RKO (cell line): ENCODE results near the gene SP2.

Experiments
- DNase-seq: peaks from one replicate; pipeline ENCODE4 v3.0.0-alpha.2; 2016; ENCODE audit warnings: low spot score

SP2 gene

GRCh38 chr17:47895856-47896671, at the start of gene SP2:
TSS of gene SP2 (plus strand) at chr17:47896236. CDS start at chr17:47896287, 51 bp downstream.
- peak; percentile 100 for DNase-seq

DNA sequence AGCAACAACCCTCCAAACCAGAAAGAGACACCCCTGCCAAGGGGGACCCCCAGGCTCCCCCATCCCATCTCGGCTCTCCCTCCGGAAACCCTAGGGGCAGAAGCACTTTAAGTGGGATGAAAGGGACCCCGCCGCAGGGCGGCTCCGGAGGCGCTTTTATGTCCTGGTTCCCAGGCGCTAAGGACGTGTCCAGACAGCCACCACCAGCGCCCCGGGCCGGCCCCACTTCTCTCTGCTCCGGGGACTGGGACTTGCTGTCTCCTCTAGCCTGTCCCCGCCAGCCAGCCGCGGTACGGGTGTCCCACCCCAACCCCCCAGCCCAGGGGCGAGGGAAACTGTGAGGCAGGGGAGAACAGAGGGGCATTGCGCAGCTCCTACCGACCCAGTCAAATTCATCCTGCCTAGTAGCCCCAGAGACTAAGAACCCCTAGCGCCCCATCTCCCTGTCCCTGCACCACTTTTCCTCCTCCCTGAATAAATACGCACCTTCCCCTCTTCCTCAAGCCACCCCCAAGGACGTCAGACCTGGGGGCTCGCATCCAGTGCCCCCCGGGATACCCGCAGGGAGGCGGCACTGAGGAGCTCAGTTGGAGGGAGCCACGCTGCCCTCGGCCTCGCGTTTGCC, 49.2 kb upstream of the SP2 start:
- DNase-seq, result no peak

GRCh38 chr17:47847341-47848197, 48.5 kb upstream of the SP2 start:
- no peak for DNase-seq

DNA sequence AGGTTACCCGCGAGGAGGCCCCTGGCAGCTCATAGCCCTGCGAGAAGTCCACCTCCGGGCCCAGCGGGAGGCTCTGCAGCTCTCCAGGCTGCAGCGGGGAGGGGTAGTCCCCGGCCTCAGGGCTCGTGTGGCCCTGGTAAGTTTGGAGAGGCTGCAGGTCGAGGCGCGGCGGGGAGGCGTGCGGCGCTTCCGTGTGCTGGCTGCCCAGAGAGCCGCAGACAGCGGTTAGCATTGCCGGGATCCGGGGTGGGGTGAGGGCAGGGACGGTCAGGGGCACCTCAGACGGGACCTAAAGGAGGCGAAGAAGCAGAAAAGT, 47.9 kb upstream of the SP2 start:
- DNase-seq, result no peak

DNA sequence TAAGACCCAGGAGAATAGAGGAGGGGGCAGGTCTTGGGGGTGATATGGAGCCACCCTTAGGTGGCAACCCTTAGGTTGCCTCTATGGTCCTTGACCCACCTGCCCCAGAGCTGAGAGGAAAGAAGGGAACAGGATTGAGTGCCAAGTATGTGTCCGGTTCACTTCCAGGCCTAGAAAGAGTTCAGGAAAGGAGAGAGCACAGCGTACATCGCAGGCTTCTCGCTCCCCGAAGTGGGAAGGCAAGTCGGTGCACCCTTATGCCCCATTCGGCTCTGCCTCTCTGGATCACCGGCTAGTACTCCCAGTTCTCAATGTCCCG, 45.7 kb upstream of the SP2 start:
- peak; percentile 52 for DNase-seq

GRCh38 chr17:47850692-47851573, 45.1 kb upstream of the SP2 start, which contains the start of gene SP6:
TSS of gene SP6 (minus strand) at chr17:47851163. CDS start at chr17:47848429, 2,734 bp downstream.
- peak; percentile 87 for DNase-seq

DNA sequence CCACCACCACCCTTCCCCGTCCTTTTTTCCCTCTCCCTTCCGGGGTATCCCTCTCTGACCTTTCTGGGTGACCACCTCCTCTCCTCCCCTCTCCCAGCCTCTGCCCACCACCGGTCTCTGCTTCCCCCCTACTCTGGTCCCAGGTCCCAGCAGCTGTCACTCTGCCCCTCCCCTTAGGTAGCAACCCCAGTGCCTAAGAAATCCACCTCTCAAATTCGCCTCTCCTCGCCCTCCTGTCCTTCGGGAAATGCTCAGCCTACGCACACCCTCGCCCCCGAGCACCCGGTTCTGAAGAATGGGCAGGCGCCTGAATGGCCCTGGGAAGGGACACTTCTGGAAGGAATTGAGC, 44.3 kb upstream of the SP2 start:
- DNase-seq, result no peak

DNA sequence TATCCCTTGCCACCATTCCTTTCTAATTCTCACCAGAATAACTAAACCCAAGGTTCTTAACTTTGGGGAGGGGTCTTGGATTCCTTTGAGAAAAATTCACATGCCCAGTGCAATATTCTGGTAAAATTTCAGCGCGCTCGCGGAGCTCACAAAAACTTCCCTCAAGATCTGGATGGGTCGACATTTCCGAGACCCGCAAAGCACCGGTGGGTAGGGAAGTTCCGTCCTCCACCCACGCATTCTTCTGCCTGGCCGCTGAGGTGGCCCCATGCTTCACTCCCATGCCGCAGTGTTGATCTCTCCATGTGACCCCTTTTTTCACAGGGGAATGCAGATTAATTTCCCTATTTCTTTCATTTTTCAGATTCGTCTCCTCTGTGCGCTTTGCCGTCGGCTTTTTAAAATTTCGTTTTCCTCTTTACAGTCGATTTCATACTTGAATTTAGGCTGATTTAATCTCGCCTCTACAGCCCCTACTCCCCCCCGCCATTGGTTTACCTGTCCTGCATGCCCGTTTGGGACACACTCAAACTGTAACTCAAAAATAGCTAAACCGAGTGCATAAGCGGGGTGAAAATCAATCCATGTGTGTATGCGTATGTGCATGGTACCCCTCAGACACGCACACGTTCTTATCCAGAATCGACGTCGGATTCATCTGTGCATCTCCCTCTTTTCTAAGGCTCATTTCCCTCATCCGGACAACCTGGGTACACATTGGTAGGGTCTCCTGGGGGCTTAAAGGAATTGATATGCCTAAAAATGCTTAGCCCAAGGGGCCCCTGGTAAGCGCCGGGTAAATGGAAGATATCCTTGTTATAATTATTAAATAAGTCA, 43.7 kb upstream of the SP2 start:
- no peak for DNase-seq

DNA sequence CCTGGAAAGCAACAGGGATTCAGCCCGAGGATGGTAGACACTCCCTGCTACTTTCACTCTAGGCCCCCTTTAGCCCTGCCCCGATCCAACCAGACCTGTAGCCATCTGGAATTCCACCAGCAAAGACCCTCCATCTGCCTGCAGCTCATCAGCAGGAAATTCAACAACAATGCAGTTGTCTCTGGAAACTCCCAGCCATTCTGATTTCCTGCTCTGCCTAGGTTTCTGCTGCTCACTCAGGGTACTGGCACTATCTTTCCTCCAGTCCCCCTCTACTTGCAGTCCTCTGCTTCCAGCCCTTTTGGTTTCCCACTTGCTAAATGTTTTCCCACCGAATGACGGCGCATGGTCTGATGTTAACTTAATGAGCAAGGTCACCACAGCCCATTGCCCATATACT, 42.4 kb upstream of the SP2 start:
- DNase-seq, result no peak

GRCh38 chr17:47855737-47856136, 40.3 kb upstream of the SP2 start:
- no peak for DNase-seq

GRCh38 chr17:47856830-47857229, 39.2 kb upstream of the SP2 start:
- no peak for DNase-seq

DNA sequence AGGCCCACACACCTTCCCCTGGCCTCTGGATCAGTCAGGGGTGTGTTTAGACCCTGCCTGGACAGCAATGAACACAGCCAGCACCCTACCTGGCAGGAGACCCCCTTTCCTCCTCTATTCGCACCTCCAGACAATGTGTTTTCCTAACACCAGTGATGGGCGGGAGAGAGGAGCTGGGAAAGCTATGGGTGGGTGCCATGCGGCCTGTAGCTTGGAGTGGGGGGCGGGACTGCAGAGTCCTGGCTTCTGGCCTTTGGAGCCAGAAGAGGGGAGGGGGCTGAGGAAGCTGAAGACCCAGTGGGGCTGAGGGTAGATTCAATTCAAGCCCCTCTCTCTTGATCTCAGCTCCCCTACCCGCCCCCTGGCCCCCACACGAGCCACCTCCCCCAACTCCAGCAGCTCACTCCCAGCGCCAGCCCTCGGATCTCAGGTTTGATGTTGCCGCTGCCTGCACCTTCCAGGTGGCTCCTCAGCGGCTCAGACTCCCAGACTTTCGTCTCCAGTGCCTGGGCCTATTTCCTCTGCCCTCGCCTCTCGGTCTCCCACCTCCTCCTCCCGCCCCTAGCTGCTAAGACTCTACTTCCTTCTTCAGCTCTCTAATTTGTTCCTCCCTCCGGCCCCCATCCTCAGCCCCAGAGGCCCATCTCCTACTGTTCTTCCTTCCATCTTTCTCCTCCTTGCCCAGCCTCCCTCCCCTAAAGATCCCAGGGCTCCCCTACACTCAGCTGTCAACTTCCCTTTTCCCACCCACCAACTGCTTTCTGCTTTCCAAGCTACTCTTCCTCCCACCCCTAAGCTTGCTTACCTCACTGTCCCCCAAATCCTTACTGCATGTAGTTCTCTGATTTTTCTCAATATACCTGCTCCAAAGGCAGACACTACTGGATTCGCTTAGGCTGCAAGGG, 38.2 kb upstream of the SP2 start:
- DNase-seq, result no peak

DNA sequence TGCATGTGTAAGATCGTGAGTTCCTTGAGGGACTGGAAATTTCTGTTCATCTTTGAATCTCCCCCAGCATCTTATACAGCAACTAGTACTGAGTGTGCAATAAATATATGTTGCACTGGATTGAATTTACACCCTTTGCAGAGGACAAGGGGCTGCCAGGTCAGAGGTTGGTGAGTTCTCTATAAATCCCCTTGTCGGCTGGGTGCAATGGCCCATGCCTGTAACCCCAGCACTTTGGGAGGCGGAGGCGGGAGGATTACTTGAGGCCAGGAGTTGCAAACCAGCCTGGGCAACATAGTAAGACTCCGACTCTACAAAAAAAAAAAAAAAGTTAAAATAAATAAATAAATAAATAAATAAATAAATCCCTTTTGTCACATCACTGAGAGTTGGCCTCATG, 35.6 kb upstream of the SP2 start:
- no peak for DNase-seq

GRCh38 chr17:47862621-47863440, 33.2 kb upstream of the SP2 start:
- peak; percentile 90 for DNase-seq

- DNase-seq, result no peak
These were observed 31.2 kb upstream of the SP2 start for GRCh38 chr17:47864791-47865216.

GRCh38 chr17:47866941-47867340, 29.1 kb upstream of the SP2 start:
- no peak for DNase-seq

GRCh38 chr17:47867813-47868533, 28.1 kb upstream of the SP2 start:
- DNase-seq, result no peak

DNA sequence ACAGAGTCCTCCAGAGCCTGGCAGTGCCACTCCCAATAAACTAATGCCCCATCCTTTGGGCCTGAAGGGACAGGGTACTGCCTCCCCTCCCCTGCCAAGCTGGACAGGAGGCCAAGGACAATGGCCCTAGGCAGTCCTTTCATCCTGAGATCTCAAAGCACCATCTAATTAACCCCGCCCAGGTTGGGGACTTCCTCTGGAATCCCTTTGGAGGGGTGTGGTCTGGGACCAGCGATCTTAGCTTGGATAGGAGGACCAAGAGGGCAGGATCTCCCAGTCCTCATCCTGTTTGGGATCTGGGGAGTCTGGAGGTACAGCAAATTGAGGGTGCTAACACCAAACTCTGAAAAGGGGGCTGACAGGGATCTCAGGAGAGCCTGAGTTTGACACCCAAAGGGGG, 26.9 kb upstream of the SP2 start:
- DNase-seq, result no peak

- DNase-seq, result no peak
These were observed 26.0 kb upstream of the SP2 start for GRCh38 chr17:47870056-47870455.
